ENCODE measurements around the gene CA12. TPM values are rescaled to one million over a fixed set of nuclear protein-coding genes. Genes with fewer than 3 reads are reported as not detected.

CA12 gene
- total and polyA plus RNA-seq, 10 of the 15 experiments (the other 5 are each of a cell fraction or from before 2014, with no cell fraction given), result 0.03 to 0.10 TPM; not detected in 8

GRCh38 chr15:63367900-63368299 is 13.7 kb downstream of the CA12 start (continued):
- TF ChIP-seq CREB1 (IDR thresholded peaks at IDR 0.05; ENCODE audit: low read depth), result no peak

GRCh38 chr15:63367390-63367789 is 14.3 kb downstream of the CA12 start:
- Histone ChIP-seq H3K4me3 (no peak overlapping the region), H4K20me1 (ENCODE audit: control insufficient read depth, insufficient read depth) (no peaks in the 10 kb centered on the region)

More at GRCh38 chr15:63367390-63367789, 14.3 kb downstream of the CA12 start:
- CTCF ChIA-PET, result interaction anchor here (1.6 kb wide), 1 partner anchor 76 kb away, joined by 4 read pairs; no protein-coding TSS in a partner anchor
- no peak overlapping the region for H3K9ac ChIP-seq (ENCODE audit: control insufficient read depth, insufficient read depth, low read length)
- H3K27ac ChIP-seq (ENCODE audit: control insufficient read depth, insufficient read depth), result no peak overlapping the region
- no peak overlapping the region for H3K4me2 ChIP-seq (ENCODE audit: control insufficient read depth, insufficient read depth)
- peaks cover 5% of the 10 kb centered on the region; the same call in 1 of the 2 replicates for H3K4me1 ChIP-seq (ENCODE audit: control insufficient read depth, insufficient read depth, low read length)
- DNase-seq (ENCODE audit: low read depth, low spot score), result no peak
- POLR2A ChIA-PET, result interaction anchor here (1.2 kb wide), 1 partner anchor 16 kb away, joined by 3 read pairs; no protein-coding TSS in a partner anchor
- intact Hi-C loops (cut with micrococcal nuclease; ENCODE audit: unreplicated experiment) (no loop called here), in situ Hi-C loops (cut with MboI) (no loop called here)
- no peaks in the 10 kb centered on the region; a peak in 1 of 4 replicates for H3K27me3 ChIP-seq (replicated peaks in 1 of 2; ENCODE audit: control insufficient read depth in 2 of 2, insufficient read depth in 2 of 2, low read length in 1 of 2)
- FAIRE-seq, result no peak
- no peaks in the 10 kb centered on the region for H3K36me3 ChIP-seq (ENCODE audit: control insufficient read depth in 2 of 2, insufficient read depth in 2 of 2, low read length in 1 of 2)
- RAD21 ChIA-PET (ENCODE audit: unreplicated experiment), result interaction anchor here (1.0 kb wide), 1 partner anchor 24 kb away, joined by 4 read pairs; no protein-coding TSS in a partner anchor
- no peak overlapping the region for H2AFZ ChIP-seq (ENCODE audit: control insufficient read depth, low read depth, low read length)
- SMC1A ChIA-PET (ENCODE audit: uncharacterized antibody, unreplicated experiment), result interaction anchor here (0.6 kb wide), 1 partner anchor 29 kb away, joined by 3 read pairs; no protein-coding TSS in a partner anchor
- no peak for ATAC-seq
- TF ChIP-seq JUNB (IDR thresholded peaks at IDR 0.05) (no peak), STAT1 (conservative IDR thresholded peaks at IDR 0.05) (no peak), MEF2A (IDR thresholded peaks at IDR 0.05; ENCODE audit: insufficient read depth, low read depth, low read length) (no peak), TCF7 (IDR thresholded peaks at IDR 0.05; ENCODE audit: borderline replicate concordance) (no peak), MYB (IDR thresholded peaks at IDR 0.05; ENCODE audit: borderline replicate concordance, low read depth, low read length) (no peak), STAT3 (IDR thresholded peaks at IDR 0.05; ENCODE audit: low read depth, low read length) (no peak), BACH1 (IDR thresholded peaks at IDR 0.05; ENCODE audit: borderline replicate concordance) (no peak), SREBF1 (IDR thresholded peaks at IDR 0.05; ENCODE audit: low read length) (no peak), ATF7 (IDR thresholded peaks at IDR 0.05; ENCODE audit: low read depth) (no peak), KDM1A (IDR thresholded peaks at IDR 0.05; ENCODE audit: borderline replicate concordance) (no peak), NR2F1 (conservative IDR thresholded peaks at IDR 0.05) (no peak), EP300 (IDR thresholded peaks at IDR 0.05; ENCODE audit: borderline replicate concordance in 1 of 2, control insufficient read depth in 1 of 2, low read depth in 2 of 2, low read length in 2 of 2) (no peak), CHD2 (IDR thresholded peaks at IDR 0.05; ENCODE audit: borderline replicate concordance, low read depth, low read length) (no peak), NBN (IDR thresholded peaks at IDR 0.05) (no peak)
- no peaks in the 10 kb centered on the region for H3K9me3 ChIP-seq (replicated peaks; ENCODE audit: control insufficient read depth, insufficient read depth, low read length)
- 0% methylated on average over 2 of the region's 2 CpGs for WGBS (ENCODE audit: insufficient coverage, insufficient replicate concordance, low lambda C conversion rate, missing lambda C conversion rate)
- BruUV-seq (replicated peaks), result no TSS peak
- H3K79me2 ChIP-seq (ENCODE audit: control insufficient read depth, insufficient read depth, low read length), result no peaks in the 10 kb centered on the region
